Measurements from ENCODE around the gene NPAS2. TPM values are rescaled to one million over a fixed set of nuclear protein-coding genes. Genes with fewer than 3 reads are reported as not detected.

The NPAS2 gene
- total RNA-seq, 1 experiment from 2014 or later: 20.4 TPM

DNA sequence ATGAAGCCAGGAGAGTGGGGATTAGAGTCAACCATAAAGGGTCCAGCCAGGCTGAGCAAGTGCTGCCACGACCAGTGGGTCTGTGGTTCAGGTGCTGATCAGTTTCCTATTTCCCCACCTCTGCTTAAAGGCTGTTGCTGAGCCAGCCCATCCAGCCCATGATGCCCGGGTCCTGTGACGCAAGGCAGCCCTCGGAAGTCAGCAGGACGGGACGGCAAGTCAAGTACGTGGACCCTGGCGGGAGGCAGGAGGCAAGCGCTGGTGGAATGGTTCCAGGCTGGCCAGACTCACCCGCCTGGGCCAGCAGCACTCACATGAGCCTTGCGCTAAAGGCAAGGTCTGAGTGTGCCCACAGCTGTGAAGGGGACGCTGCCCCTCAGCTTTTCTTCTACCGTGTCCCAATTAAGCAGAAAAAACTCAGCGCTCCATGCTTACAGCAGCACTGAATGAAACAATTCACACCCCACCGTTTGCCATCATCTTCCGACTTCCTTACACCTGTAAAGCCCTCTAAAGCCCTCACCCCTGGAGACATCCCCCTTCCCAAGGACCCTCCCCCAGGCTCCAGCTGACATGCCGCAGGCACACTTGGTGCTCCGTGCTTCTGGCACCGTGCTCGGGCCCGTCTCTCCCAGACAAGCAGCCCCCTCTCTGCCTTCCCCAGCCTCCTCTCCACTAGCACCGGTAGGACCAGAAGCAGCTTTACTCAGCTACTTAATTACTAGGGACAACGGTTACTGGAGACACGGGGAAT, 170.9 kb downstream of the NPAS2 start:
- Histone ChIP-seq H3K36me3 (ENCODE audit: control insufficient read depth in 1 of 2, insufficient read depth in 2 of 2, low read length in 2 of 2) (no peaks in the 10 kb centered on the region; a peak in 1 of 4 replicates), H3K9me3 (ENCODE audit: control insufficient read depth in 1 of 2, insufficient read depth in 1 of 2, low read depth in 1 of 2, low read length in 2 of 2) (no peaks in the 10 kb centered on the region), H3K27me3 (ENCODE audit: insufficient read depth, low read length) (no peaks in the 10 kb centered on the region), H3K9me2 (ENCODE audit: insufficient read depth) (no peaks in the 10 kb centered on the region), H3K27ac (ENCODE audit: low read depth, low read length) (no peak overlapping the region), H3K4me1 (ENCODE audit: control insufficient read depth in 1 of 2, insufficient read depth in 2 of 2, low read length in 2 of 2) (no peaks in the 10 kb centered on the region), H3K9ac (ENCODE audit: low read length) (no peak overlapping the region), H2AFZ (ENCODE audit: low read depth, low read length, poor library complexity, severe bottlenecking) (no peak overlapping the region), H3K79me2 (ENCODE audit: insufficient read depth, low read length) (no peaks in the 10 kb centered on the region), H4K20me1 (ENCODE audit: insufficient read depth) (no peaks in the 10 kb centered on the region), H3K4me2 (ENCODE audit: low read length) (no peak overlapping the region), H3K4me3 (replicated peaks in 1 of 2; ENCODE audit: low read depth in 1 of 2, low read length in 2 of 2) (no peak overlapping the region)
- DNase-seq (ENCODE audit: low read depth, low spot score) (no peak), ATAC-seq (no peak)
- POLR2A ChIA-PET: interaction anchor here (1.4 to 1.5 kb wide), 2 partner anchors 11 kb away, joined by 4 read pairs; partner anchors contain the start of gene RPL31
- TF ChIP-seq POLR2AphosphoS5 (IDR thresholded peaks at IDR 0.05; ENCODE audit: low read depth, low read length): no peak
- no peak for TF ChIP-seq ZFX (IDR thresholded peaks at IDR 0.05)
- no peak for TF ChIP-seq EGR1 (IDR thresholded peaks at IDR 0.05; ENCODE audit: low read depth)
- no peak for TF ChIP-seq ELF1 (IDR thresholded peaks at IDR 0.05; ENCODE audit: borderline replicate concordance, low read depth)
- no peak for TF ChIP-seq SRF (IDR thresholded peaks at IDR 0.05; ENCODE audit: low read depth)
- no peak for TF ChIP-seq SIN3A (IDR thresholded peaks at IDR 0.05; ENCODE audit: low read depth)
- TF ChIP-seq TCF7L2 (IDR thresholded peaks at IDR 0.05; ENCODE audit: borderline replicate concordance, extremely low read depth, insufficient read depth, insufficient read length): no peak
- TF ChIP-seq POLR2A (IDR thresholded peaks at IDR 0.05; ENCODE audit: borderline replicate concordance, extremely low read depth, insufficient read depth, insufficient read length): no peak
- CTCF ChIA-PET: no interaction called here
- intact Hi-C loops (cut with micrococcal nuclease): no loop called here
- no TSS peak for BruUV-seq (replicated peaks)
- RAD21 ChIA-PET (ENCODE audit: low non-redundant PET in 1 of 2, low total read pairs in 2 of 2, uncharacterized antibody in 2 of 2, unreplicated experiment in 2 of 2): no interaction called here

DNA sequence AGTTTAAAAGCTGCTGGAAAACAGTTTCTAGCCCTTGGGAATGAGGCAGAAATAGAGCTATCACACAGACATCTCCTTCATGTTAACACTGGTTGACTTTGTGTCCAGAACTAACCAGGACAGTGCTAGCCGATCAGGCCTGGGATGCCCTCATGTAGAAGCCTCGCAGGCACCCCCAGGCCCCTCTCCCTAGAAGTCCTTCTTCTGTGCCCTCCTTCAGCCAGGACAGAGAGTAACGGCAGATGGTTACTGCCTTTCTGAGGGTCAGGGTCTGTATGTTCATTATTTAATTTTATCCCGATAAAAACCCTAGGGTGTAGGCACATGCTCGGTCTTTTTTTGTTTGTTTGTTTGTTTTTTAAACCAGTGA, 171.4 kb downstream of the NPAS2 start:
- Histone ChIP-seq H4K20me1 (ENCODE audit: insufficient read depth) (no peaks in the 10 kb centered on the region), H3K27ac (ENCODE audit: low read depth, low read length) (no peak overlapping the region), H3K9ac (ENCODE audit: low read length) (no peak overlapping the region), H3K4me1 (ENCODE audit: control insufficient read depth in 1 of 2, insufficient read depth in 2 of 2, low read length in 2 of 2) (no peaks in the 10 kb centered on the region), H3K36me3 (ENCODE audit: control insufficient read depth in 1 of 2, insufficient read depth in 2 of 2, low read length in 2 of 2) (no peaks in the 10 kb centered on the region; a peak in 1 of 4 replicates), H2AFZ (ENCODE audit: low read depth, low read length, poor library complexity, severe bottlenecking) (no peak overlapping the region), H3K79me2 (ENCODE audit: insufficient read depth, low read length) (no peaks in the 10 kb centered on the region), H3K9me2 (ENCODE audit: insufficient read depth) (no peaks in the 10 kb centered on the region), H3K4me3 (replicated peaks in 1 of 2; ENCODE audit: low read depth in 1 of 2, low read length in 2 of 2) (no peak overlapping the region), H3K4me2 (ENCODE audit: low read length) (no peak overlapping the region), H3K9me3 (ENCODE audit: control insufficient read depth in 1 of 2, insufficient read depth in 1 of 2, low read depth in 1 of 2, low read length in 2 of 2) (no peaks in the 10 kb centered on the region), H3K27me3 (ENCODE audit: insufficient read depth, low read length) (no peaks in the 10 kb centered on the region)
- RAD21 ChIA-PET (ENCODE audit: low non-redundant PET in 1 of 2, low total read pairs in 2 of 2, uncharacterized antibody in 2 of 2, unreplicated experiment in 2 of 2): no interaction called here
- no peak for DNase-seq (ENCODE audit: low read depth, low spot score)
- TF ChIP-seq POLR2AphosphoS5 (IDR thresholded peaks at IDR 0.05; ENCODE audit: low read depth, low read length): no peak
- TF ChIP-seq SP1 (IDR thresholded peaks at IDR 0.05; ENCODE audit: low read depth): no peak
- TF ChIP-seq, protein P1, sequence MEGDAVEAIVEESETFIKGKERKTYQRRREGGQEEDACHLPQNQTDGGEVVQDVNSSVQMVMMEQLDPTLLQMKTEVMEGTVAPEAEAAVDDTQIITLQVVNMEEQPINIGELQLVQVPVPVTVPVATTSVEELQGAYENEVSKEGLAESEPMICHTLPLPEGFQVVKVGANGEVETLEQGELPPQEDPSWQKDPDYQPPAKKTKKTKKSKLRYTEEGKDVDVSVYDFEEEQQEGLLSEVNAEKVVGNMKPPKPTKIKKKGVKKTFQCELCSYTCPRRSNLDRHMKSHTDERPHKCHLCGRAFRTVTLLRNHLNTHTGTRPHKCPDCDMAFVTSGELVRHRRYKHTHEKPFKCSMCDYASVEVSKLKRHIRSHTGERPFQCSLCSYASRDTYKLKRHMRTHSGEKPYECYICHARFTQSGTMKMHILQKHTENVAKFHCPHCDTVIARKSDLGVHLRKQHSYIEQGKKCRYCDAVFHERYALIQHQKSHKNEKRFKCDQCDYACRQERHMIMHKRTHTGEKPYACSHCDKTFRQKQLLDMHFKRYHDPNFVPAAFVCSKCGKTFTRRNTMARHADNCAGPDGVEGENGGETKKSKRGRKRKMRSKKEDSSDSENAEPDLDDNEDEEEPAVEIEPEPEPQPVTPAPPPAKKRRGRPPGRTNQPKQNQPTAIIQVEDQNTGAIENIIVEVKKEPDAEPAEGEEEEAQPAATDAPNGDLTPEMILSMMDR (IDR thresholded peaks at IDR 0.05 in 2 of 3, conservative IDR thresholded peaks at IDR 0.05 in 1 of 3; ENCODE audit: borderline replicate concordance in 1 of 3, insufficient read depth in 1 of 3, low read depth in 2 of 3, low read length in 2 of 3): no peak
- no peak for TF ChIP-seq CEBPB (IDR thresholded peaks at IDR 0.05; ENCODE audit: low read depth)
- no peak for TF ChIP-seq ELF1 (IDR thresholded peaks at IDR 0.05; ENCODE audit: borderline replicate concordance, low read depth)
- no peak for TF ChIP-seq EGR1 (IDR thresholded peaks at IDR 0.05; ENCODE audit: low read depth)
- BruUV-seq (replicated peaks): no TSS peak
- ATAC-seq: no peak
- POLR2A ChIA-PET: interaction anchor here (1.5 kb wide), 1 partner anchor 11 kb away, joined by 4 read pairs; the partner anchor contains the start of gene RPL31
- intact Hi-C loops (cut with micrococcal nuclease): no loop called here
- CTCF ChIA-PET: no interaction called here

All from HCT116 (cell line).